Lower leg skin (tissue), 3 donors: ENCODE results near the gene DPP6.

ENCODE experiments used
- POLR2A ChIP-seq, 2 donors: fragments of 450-650 bp; IDR thresholded peaks; one replicate each; pipeline ENCODE4 v1.6.1; 2016 to 2017; ENCODE audit warnings: antibody characterized with exemption in 2 of 2, mild to moderate bottlenecking in 1 of 2, moderate library complexity in 1 of 2
- TF ChIP-seq, protein P1 (sequence below), 3 donors: fragments of 450-650 bp; IDR thresholded peaks; one replicate each; pipeline ENCODE4 v1.5.1; 2016; ENCODE audit warnings: antibody characterized with exemption in 3 of 3, mild to moderate bottlenecking in 3 of 3, moderate library complexity in 2 of 3

DNA sequence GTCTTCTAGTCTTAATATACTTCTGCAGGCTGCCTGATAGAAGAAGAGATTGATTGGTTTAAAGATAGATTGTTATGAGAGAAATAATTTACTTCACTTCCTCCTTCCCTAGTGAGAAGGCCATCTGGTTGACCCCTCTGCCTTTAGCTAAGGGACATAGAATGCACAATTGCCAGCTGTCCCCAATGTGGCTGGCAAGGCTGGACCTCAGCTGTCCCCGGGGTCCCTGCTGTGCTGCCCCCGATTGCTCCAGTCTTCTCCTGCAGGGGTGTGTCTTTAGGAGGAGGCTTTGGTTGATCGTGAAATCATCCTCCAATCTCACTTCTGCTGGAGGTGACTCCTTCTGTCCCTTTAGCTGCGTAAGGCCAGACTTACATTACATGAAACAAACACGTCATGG lies 388.5 kb downstream of the DPP6 start:
- TF ChIP-seq POLR2A (IDR thresholded peaks at IDR 0.05): no peak
- TF ChIP-seq, protein P1, sequence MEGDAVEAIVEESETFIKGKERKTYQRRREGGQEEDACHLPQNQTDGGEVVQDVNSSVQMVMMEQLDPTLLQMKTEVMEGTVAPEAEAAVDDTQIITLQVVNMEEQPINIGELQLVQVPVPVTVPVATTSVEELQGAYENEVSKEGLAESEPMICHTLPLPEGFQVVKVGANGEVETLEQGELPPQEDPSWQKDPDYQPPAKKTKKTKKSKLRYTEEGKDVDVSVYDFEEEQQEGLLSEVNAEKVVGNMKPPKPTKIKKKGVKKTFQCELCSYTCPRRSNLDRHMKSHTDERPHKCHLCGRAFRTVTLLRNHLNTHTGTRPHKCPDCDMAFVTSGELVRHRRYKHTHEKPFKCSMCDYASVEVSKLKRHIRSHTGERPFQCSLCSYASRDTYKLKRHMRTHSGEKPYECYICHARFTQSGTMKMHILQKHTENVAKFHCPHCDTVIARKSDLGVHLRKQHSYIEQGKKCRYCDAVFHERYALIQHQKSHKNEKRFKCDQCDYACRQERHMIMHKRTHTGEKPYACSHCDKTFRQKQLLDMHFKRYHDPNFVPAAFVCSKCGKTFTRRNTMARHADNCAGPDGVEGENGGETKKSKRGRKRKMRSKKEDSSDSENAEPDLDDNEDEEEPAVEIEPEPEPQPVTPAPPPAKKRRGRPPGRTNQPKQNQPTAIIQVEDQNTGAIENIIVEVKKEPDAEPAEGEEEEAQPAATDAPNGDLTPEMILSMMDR (IDR thresholded peaks at IDR 0.05): no peak
